ENCODE measurements around the gene TMX1.

TMX1 gene

DNA sequence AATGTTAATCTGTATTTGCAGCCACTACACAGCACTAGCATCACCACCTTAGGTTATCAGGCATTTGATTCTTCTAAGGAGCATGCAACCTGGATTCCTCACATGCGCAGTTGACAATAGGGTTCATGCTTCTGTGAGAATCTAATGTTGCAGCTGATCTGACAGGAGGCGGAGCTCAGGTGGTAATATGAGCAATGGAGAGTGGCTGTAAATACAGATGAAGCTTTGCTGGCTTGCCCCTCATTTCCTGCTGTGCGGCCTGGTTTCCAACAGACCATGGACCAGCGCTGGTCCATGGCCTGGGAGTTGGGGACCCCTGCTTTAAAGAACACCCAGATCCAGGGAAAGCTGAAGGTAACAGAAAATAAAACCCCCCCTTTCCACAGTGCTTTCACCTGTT lies 51.0 kb downstream of the TMX1 start:
- TF ChIP-seq CTCF (IDR thresholded peaks at IDR 0.05; ENCODE audit: borderline replicate concordance, insufficient read depth, low read depth, low read length): no peak
- H3K4me3 ChIP-seq (ENCODE audit: low read depth, low read length): no peak overlapping the region

GRCh38 chr14:51293149-51293911 lies 53.3 kb downstream of the TMX1 start:
- H3K4me3 ChIP-seq (ENCODE audit: low read depth, low read length): no peak overlapping the region
- TF ChIP-seq CTCF (IDR thresholded peaks at IDR 0.05; ENCODE audit: borderline replicate concordance, insufficient read depth, low read depth, low read length): no peak

GRCh38 chr14:51293912-51294389 lies 53.9 kb downstream of the TMX1 start:
- TF ChIP-seq CTCF (IDR thresholded peaks at IDR 0.05; ENCODE audit: borderline replicate concordance, insufficient read depth, low read depth, low read length): no peak
- no peak overlapping the region for H3K4me3 ChIP-seq (ENCODE audit: low read depth, low read length)

GRCh38 chr14:51294951-51295525 lies 55.0 kb downstream of the TMX1 start:
- no peak for TF ChIP-seq CTCF (IDR thresholded peaks at IDR 0.05; ENCODE audit: borderline replicate concordance, insufficient read depth, low read depth, low read length)

DNA sequence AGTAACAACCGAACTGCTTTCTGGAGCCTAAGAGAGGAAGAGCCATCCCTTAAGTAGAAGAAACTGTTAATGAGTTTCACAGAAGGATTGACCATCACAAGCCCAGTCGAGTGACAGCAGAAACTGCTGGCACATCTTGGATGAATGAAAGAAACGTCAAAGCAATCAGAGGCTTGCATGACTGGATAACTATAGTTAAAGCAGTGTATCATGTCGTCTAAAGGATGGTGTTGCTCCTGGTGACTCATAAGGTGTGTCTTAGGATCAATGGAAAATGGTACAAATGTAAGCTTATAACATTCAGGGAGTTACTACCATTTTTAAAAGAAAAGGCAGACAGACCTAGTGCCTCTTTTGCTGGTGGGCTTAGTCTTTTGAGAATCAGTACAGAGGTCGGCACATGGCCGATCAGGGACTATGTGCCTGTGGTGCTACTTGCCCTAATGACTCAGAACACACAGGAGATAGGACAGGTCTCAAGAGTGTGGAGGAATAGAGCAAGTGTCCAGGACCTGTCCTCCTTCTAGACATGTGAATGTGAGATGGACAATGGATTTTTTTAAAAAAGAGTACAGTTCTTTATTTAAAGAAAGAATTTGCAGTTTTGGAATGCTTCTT lies 55.7 kb downstream of the TMX1 start:
- TF ChIP-seq CTCF (IDR thresholded peaks at IDR 0.05; ENCODE audit: borderline replicate concordance, insufficient read depth, low read depth, low read length): no peak
- no peak overlapping the region for H3K4me3 ChIP-seq (ENCODE audit: low read depth, low read length)

More at GRCh38 chr14:51294951-51295525, 55.0 kb downstream of the TMX1 start:
- no peak overlapping the region for H3K4me3 ChIP-seq (ENCODE audit: low read depth, low read length)

GRCh38 chr14:51297066-51297465 lies 57.0 kb downstream of the TMX1 start:
- H3K4me3 ChIP-seq (ENCODE audit: low read depth, low read length): no peak overlapping the region
- TF ChIP-seq CTCF (IDR thresholded peaks at IDR 0.05; ENCODE audit: borderline replicate concordance, insufficient read depth, low read depth, low read length): no peak
